Body of pancreas (tissue), 4 donors: ENCODE measurements around the gene WNT7B.

Source experiments
- POLR2A ChIP-seq, 3 donors: fragments of 450-650 bp; IDR thresholded peaks; one replicate each; pipeline ENCODE4 v1.6.1; 2016; ENCODE audit warnings: antibody characterized with exemption in 3 of 3, mild to moderate bottlenecking in 2 of 3
- TF ChIP-seq, protein P1 (sequence below), 7 experiments: fragments of 450-650 bp in 4 of 7; fragments of 200-600 bp in 3 of 7; sonication (generic) in 3 of 7; IDR thresholded peaks; one replicate each; pipeline ENCODE4 v1.5.1; 2016 to 2019; ENCODE audit warnings: antibody characterized with exemption in 7 of 7

DNA sequence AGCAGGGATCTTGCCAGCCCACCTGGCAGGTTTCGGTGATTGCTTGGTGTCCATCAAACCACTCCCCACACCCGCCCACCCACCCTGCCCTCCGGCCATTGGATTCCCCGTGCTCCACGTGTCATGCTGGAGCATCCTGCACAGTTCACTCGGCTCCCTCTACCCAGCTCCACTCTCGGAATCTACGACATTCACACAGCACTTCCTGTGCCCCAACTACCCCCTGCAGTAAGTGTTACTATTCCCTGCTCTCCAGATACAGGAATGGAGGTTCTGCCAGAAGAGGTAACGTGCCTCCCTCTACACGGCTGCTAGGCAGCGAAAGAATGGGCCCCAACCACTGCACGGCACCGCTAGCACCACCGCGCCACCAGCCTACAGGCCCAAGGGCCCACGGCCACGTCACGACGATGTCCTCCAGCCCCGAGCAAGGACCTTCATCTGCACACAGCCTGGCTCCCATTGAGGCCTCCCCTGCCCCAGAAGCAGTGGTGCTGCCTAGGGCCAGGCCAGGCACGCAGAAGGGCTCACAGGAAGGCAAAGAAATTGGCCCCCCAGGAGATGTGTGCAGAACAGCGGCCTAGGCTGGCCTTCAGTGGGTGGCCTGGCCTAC, 27.6 kb downstream of the WNT7B start:
- no peak for TF ChIP-seq POLR2A (IDR thresholded peaks at IDR 0.05)
- TF ChIP-seq, protein P1, sequence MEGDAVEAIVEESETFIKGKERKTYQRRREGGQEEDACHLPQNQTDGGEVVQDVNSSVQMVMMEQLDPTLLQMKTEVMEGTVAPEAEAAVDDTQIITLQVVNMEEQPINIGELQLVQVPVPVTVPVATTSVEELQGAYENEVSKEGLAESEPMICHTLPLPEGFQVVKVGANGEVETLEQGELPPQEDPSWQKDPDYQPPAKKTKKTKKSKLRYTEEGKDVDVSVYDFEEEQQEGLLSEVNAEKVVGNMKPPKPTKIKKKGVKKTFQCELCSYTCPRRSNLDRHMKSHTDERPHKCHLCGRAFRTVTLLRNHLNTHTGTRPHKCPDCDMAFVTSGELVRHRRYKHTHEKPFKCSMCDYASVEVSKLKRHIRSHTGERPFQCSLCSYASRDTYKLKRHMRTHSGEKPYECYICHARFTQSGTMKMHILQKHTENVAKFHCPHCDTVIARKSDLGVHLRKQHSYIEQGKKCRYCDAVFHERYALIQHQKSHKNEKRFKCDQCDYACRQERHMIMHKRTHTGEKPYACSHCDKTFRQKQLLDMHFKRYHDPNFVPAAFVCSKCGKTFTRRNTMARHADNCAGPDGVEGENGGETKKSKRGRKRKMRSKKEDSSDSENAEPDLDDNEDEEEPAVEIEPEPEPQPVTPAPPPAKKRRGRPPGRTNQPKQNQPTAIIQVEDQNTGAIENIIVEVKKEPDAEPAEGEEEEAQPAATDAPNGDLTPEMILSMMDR (IDR thresholded peaks at IDR 0.05) = no peak
